Activated CD8-positive, alpha-beta memory T cell treated with anti-CD3 and anti-CD28 coated beads, Interleukin-2, amount 50 U/mL, for 1 hour (primary cell): ENCODE measurements around the gene GUK1.
A peak's percentile ranks its signal among the peaks of the same experiment; 100 is the strongest.
"Not testable (repeated sequence)": the region's sequence is repeated elsewhere in the genome, so short reads cannot be mapped to it uniquely, and the experiment has no call there.

Source experiments
- DNase-seq: peaks from one replicate; pipeline ENCODE4 v3.0.0-alpha.2; 2020; ENCODE audit errors: extremely low read depth

The GUK1 gene

DNA sequence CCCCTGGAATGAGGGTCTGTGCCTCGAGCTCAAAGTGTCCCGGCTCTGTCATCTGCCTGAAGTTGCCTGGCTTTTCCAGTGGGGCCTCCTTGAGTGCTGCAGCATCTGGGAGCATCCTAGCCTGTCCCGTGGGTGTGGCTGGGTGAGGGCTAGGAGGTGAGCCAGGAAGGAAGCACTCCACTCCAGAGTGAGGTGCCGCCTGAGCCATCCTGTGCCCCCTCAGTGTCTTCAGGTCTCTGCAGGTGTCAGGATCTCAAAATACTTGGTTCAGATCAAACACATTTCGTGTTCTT lies 37.0 kb downstream of the GUK1 start:
- DNase-seq = no peak

DNA sequence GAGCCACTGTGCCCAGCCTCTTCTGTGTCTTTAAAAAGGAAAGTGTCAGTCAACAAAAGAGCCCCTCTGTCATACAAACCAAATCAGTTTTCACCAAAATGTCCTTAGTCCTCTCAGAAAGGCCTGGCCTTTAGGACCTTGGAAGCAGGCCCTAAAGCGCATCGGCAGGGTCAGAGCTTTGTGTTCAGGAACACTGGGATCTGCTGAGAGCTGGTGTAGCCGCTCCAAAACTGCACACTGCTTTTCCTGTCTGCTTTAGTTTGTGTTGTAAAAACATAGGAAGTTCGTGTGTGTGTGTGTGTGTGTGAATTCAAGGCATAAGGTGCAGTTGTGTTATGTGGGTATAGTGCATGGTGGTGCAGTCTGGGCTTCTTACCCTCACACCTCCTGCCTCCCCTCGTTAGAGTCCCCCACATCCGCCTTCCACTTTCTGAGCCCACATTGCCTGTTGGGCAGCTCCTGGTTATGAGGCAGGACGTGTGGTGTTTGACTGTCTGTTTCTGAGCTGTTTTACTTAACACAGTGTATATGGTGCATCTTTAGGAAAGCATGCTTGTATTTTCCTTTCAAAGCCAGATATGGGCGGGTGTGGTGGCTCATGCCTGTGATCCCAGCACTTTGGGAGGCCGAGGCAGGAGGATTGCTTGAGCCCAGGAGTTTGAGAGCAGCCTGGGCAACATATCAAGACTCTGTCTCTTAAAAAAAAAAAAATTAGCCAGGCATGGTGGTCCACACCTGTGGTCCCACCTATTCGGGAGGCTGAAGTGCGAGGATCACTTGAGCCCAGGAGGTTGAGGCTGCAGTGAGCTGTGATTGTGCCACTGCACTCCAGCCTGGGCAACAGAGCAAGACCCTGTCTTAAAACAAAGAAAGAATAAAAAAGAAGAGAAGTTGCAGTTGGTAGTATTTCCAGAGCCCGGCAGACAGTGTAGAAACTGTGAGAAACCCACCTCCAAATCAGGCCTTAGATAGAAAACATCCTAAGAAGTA lies 37.9 kb downstream of the GUK1 start:
- DNase-seq = no peak

DNA sequence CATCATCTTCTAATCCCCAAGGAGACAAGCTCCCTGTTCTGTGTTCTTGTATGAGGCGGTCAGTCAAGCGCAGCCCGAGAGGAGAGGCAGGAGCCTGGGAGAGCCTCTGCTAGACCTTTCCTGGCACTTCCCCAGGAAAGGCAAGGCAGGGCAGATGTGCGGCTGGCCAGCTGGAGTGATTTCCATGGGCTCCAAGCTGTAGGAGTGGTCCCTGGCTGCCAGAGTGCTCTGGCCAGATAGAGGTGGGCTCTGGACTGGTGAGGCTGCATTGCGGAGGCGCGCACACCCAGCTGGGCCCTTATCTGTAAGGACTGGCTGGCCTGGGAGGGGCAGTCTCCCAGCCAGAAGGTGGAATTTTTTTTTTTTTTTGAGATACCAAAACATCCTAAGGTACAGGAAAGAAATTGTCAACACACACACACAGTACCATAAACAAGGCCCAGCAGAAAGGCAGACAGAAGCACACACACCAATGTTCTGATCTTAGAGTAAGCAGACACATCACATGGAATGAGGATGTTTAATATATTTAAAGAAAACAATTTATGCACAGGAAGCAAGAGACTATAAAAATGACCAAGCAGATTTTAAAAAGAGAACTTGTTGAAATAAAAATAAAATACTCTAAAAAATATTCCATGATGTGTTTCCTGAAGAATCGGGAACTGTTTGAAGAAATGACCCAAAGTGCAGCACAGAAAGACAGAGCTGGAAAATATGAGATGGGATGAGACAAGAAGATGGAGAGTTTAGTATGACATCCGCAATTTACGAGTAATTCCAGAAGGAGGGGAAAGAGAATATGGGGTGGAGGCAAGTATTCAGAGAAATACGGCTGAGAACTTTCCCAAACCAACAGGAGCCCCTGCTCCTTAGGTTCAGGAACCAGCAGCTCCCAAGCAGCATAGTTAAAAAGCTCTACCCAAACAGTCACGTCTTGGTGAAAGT lies 38.9 kb downstream of the GUK1 start:
- DNase-seq = no peak

DNA sequence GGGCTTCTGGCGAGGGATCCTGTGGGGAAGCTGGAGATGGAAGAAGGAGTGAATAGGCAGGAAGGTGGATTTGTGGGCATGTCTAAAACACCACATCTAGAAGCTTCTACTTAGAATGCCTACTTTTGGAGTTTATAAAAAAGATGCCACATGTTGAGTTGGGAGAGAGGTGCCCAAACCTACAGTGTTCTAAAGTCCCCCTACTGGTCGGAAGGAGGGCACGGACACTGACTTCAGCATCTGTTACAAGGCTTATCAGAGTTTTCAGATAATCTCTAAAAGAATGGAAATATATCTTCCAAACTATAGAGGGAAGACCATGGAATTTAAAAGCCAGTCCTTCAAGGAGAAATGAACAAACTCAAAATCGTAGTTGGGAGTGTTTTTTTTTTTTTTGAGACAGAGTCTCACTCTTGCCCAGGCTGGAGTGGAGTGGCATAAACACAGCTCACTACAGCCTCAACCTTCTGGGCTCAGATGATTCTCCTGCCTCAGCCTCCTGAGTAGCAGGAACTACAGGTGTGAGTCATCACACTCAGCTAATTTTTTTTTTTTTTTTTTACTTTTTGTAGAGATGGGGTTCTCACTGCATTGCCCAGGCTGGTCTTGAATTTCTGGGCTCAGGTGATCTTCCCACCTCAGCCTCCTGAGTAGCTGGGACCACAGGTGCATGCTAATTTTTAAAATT lies 40.3 kb downstream of the GUK1 start:
- DNase-seq = no peak

DNA sequence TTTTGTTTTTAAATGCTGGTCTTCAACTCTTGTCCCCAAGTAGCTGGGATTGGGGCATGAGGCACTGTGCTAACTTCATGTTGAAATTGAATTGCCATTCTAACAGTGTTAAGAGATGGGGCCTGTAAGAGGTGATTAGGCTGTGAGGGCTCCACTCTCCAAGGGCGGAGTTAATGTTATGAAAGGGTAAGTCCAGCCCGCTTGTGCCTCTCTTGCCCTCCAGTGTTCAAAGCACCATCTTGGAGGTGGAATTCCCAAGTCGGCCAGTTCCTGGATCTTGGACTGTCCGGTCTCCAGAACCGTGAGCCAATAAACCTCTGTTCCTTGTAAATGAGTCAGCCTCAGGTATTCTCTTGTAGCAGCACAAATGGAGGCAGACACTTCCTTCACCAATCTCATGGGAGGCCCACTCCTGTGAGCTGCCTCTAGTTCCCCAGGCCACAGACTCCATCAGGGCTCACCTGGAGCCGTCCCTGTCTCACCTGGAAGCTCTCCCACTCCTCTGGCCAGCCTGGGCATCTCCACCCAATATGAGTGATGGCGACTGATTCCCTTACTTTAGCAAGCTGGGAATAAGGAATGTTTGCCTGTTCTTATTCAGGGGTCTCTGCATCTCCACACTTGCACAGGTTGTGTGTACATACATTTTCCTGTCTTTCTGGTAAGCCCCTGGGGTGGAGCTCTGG lies 41.0 kb downstream of the GUK1 start:
- no peak for DNase-seq

DNA sequence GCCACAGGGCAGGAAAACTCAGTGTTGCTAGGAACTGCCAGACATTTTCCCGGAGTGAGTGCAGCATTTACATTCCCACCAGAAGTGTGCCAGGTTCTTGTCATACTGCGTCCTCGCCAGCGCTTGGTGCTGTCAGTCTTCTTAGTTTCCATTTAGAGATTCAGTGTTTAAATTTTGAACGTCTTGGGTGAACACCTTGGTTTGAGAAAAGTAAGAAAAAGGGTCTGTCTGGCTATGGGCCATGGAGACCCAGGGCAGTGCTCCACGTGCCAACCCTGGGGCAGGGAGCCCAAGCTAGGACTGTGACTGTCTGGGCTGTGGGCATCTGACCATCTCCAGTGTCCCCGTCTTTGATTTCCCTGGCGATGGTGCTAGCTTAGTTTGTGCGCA lies 41.6 kb downstream of the GUK1 start:
- no peak for DNase-seq

DNA sequence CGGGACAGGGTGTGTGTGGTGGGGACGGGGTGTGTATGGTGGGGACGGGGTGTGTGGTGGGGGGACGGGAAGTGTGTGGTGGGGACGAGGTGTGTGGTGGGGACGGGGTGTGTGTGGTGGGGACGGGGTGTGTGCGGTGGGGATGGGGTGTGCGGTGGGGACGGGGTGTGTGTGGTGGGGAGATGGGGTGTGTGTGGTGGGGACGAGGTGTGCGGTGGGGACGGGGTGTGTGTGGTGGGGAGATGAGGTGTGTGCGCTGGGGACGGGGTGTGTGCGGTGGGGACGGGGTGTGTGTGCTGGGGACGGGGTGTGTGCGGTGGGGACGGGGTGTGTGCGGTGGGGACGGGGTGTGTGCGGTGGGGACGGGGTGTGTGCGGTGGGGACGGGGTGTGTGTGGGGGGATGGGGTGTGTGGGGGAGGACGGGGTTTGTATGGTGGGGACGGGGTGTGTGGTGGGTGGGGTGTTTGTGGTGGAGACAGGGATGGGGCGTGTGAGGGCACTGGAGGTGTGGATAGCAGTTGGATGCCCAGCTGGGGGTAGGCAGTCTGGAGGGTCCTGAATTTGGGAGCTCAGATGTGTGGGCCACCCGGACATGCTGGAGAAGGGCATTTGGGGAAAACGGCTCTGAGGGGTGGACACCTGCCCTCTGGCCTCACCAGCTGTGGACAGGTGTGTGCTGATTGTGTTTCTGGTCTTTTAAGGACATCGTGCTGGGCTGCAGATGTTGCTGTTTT lies 42.4 kb downstream of the GUK1 start:
- no peak for DNase-seq

DNA sequence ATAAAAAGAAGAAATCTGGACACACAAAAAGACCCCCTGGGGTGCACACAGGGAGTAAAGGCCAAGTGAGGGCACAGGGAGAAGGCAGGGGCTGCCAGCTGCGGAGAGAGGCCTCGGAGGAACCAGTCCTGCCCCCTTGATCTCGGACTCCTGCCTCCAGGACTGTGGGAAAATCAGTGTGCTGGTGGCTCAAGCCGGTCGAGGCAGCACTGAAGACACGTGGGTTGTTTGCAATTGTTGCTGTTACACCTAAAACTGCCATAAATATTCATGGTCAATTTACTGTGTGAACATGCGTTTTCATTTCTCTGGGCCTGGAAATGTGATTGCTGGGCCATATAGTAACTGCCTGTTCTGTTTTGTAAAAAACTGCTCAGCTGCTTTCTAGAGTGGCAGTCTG lies 44.1 kb downstream of the GUK1 start:
- no peak for DNase-seq

DNA sequence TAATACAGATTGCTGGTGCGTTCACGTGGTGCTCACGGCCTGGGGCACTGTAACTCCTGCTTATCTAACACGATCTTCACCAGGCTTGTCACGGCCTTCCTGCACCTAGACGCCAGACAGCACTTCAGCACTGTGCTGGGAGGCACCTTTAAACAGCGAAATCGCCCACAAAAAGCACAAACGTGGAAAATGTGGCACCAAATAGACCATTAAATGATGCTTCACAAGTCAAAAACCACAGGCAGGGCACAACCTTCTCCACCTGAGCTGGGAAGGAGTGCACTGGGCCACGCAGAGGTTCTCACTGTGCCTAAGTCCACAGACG lies 45.5 kb downstream of the GUK1 start:
- peak; percentile 19 for DNase-seq

DNA sequence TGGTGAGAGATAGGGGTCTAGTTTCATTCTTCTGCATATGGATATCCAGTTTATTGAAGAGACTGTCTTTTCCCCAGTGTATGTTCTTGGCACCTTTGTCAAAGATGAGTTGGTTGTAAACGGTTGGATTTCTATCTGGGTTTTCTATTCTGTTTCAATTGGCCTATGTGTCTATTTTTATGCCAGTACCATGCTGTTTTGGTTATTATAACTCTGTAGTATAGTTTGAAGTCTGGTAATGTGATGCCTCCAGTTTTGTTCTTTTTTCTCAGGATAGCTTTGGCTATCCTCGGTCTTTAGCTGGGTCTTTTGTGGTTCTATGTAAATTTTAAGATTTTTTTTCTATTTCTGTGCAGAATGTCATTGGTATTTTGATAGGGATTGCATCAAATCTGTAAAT lies 48.2 kb downstream of the GUK1 start:
- not testable (repeated sequence) for DNase-seq

DNA sequence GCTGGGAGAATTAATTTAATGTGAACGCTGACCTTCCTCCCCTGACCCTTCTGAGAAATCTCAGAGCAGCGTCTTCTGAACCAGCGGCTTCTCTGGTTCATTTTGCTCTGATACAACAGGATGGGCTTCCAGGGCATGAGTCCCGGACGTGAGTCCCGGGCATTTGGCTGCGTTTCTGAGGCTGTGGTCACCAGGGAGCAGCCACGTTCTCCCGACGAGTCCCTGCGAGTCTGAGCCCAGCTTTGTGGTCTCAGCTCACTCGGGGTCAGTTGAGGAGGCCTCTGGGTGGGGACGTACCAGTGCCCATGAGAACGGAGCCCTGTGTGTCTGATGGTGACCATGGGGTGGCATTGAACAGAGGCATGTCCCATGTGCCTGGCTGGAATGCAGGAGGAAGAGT lies 50.1 kb downstream of the GUK1 start:
- no peak for DNase-seq

DNA sequence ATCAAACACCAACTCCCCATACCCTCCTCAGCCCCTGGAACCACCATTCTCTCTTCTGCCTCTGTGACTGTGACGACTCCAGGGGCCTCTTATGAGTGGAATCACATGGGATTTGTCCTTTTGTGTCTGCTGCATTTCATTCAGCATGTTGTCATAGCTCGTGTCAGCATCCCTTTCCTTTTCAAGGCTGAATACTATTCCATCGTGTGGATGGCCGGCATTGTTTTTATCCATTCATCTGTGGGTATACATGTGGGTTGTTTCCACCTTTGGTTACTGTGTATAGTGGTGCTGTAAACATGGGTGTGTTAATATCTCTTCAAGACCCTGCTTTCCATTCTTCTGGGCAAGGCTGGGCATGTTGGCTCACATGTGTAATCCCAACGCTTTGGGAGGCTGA lies 50.7 kb downstream of the GUK1 start:
- no peak for DNase-seq

DNA sequence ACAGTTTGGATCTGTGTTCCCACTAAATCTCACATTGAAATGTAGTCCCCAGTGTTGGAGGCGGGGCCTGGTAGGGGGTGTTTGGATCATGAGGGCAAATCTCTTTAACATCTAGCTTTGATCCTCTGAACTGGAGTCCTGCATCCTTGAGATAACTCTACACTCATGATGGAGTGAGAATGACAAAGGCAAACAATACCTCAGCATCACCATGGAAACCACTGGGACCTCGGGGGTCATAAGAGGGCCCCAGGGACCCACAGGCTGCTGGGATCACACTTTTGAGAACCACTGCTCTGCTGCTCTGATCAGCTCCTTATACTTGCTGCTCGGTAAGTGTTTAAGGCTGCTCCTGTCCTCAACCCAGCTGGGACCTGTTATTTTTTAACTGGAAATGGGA lies 54.4 kb downstream of the GUK1 start:
- no peak for DNase-seq

DNA sequence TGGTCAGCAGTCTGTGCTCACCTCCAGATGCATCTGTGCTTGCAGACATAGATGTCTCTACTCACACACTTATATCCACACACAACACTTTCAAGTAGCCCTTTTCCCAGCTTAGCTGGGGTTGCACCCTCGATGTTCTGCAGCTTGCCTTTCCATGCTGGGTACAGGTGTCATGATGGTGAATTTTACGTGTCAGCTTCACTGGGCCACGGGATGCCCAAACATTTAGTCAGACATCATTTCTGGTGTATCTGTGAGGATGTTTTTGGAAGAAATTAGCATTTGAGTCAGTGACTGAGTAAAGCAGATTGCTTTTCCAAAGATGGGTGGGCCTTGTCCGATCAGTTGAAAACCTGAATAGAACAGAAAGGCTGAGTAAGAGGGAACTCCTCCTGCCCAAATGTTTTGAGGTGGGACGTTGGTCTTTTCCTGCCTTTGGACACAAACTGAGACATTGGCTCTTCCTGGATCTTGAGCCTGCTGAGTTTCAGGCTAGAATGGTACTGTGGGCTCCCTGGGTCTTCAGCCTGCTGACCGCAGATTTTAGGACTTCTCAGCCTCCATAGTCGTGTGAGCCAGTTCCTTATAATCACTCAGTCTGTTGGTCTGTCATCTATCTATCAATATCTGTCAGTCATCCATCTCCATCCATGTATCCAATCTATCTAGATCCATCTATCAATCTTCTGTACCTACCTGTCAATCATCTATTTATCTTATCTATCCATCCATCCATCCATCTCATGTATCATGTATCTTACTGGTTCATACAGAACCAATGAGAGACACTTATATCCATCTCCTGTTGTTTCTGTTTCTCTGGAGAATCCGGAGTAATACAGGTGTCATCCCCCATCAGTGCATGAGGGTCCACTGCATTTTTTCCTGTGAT lies 55.1 kb downstream of the GUK1 start:
- DNase-seq = no peak

DNA sequence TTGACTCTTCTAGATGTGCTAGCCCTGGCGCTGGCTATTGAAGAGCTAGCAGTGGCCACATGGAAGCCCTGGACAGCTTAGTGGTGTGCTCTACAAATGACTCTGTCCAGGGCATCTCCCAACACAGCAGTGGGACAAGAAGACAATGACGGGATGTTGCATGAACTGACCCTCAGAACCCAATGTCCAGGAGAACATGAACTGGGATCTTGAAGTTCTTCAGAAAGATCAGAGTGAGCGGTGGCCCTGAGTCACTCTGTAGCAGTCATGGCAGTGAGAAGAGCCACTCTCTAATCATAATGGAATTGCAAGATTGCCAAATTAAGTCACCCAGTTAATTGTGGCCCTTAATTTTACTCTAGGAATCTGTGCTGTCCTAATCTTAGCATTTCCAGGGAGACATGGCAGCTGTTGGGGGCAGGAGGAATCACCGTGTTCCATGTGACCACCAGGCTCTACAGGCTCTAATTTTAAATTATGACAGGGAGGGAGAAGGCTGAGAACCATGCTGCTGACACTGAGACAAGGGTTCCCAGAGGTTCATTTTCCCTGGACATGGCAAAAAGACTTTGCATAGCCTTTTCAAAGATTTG lies 57.6 kb downstream of the GUK1 start:
- no peak for DNase-seq
